HL-60/S4 treated with phorbol 12-myristate 13-acetate at 8.2 ng/mL for 4 days and 3 days (cell line): ENCODE data around the gene SULT1B1.

Experiments used
- in situ Hi-C: fragments of 300-500 bp; cut with MboI; formaldehyde crosslinking; loops from 2 replicates; pipeline ENCODE4 v1.15.0; 2022; ENCODE audit warnings: low sequenced_read_pairs

The SULT1B1 gene

GRCh38 chr4:69701696-69702095 is 58.7 kb downstream of the SULT1B1 start:
- in situ Hi-C loops = no loop called here

- in situ Hi-C loops = loop anchor here (25.0 kb wide), 2 partner anchors 190 to 490 kb away; partner anchors contain the start of gene ODAM
These were observed 62.7 kb downstream of the SULT1B1 start for GRCh38 chr4:69697536-69698242.

- in situ Hi-C loops = loop anchor here (25.0 kb wide), 2 partner anchors 198 to 498 kb away; partner anchors contain the start of gene ODAM
These were observed 70.8 kb downstream of the SULT1B1 start for GRCh38 chr4:69689599-69689998.

- in situ Hi-C loops = loop anchor here (25.0 kb wide), 2 partner anchors 202 to 502 kb away; partner anchors contain the start of gene ODAM
These were observed 75.6 kb downstream of the SULT1B1 start for GRCh38 chr4:69684804-69685203.
